ENCODE results near the gene AMH.

AMH gene

DNA sequence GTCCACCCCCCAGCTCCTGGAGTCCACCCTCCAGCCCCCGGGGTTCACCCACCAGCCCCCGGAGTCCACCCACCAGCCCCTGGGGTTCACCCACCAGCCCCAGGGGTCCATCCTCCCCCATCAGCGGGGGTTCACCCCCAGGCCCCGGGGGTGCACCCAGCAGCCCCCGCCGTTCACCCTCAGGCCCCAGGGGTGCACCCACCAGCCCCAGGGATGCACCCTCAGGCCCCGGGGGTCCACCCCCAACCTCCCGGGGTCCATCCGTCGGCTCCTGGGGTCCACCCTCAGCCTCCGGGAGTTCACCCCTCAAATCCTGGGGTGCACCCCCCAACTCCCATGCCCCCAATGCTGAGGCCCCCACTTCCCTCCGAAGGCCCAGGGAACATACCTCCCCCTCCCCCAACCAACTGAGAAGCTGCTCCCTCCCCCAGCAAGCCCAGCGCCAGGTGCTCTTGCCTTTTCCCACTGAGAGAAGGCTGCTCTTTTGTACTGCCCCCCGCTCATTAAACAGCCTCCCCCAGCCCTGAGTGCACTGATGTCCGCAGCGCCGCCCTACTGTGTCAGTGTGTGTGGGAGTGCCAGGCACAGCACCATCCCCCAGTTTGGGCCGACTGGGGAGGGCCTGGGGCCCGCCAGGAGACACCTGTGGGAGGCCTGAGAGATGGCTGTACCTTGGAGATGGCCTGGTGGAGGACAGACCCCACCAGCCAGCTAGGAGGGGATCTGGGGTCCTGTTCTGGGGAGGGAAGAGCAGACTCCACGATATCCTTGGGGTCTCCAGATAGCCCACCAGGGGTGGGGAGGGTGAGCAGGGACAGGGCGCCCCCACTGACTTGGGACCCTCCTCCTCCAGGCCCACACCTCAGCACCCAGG lies 750 bp upstream of the AMH start:
- DNase-seq (ENCODE audit: low read depth in 2 of 2) = no peak

DNA sequence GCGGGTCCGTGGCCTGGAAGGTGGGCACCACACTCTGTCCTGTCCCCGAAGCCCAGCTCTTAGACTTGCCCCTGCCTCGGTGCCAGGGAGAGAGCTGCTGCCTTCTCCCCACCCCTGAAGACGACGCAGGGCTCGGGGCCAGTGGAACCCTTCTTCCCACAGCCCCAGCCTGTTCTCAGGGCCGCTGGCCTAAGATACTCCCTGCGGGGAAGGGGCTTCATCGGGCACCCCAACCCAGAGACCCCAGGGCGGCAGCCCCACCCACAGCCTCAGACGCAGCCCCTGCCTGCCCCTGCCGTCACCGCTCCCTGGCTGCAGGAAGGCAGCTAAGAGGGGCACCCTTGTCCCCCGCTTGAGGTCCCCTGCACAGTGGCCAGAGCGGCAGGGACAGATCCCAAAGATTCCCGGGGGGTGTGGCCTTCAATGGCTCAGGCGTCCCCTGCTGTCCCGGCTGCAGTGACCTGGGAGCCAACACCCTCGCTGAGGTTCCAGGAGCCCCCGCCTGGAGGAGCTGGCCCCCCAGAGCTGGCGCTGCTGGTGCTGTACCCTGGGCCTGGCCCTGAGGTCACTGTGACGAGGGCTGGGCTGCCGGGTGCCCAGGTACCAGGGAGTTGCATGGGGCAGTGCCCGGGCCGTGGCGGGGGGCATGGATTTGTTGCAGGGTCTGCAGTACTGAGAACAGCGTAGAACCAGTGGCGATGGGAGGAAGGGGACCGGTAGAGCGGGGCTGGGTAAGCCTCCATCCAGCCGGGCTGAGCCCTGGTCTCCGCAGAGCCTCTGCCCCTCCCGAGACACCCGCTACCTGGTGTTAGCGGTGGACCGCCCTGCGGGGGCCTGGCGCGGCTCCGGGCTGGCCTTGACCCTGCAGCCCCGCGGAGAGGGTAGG lies 1.0 kb downstream of the AMH start:
- no peak for DNase-seq (ENCODE audit: low read depth in 2 of 2)

DNA sequence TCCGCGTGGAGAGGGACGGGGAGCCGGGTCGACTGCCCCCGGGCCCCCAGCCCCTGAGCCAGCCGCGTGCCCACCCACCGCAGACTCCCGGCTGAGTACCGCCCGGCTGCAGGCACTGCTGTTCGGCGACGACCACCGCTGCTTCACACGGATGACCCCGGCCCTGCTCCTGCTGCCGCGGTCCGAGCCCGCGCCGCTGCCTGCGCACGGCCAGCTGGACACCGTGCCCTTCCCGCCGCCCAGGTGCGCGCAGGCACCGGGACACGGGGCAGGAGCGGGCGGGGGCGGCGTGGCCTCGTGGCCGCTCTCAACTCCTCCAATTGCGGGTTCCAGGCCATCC lies 1.6 kb downstream of the AMH start:
- no peak for DNase-seq (ENCODE audit: low read depth in 2 of 2)

DNA sequence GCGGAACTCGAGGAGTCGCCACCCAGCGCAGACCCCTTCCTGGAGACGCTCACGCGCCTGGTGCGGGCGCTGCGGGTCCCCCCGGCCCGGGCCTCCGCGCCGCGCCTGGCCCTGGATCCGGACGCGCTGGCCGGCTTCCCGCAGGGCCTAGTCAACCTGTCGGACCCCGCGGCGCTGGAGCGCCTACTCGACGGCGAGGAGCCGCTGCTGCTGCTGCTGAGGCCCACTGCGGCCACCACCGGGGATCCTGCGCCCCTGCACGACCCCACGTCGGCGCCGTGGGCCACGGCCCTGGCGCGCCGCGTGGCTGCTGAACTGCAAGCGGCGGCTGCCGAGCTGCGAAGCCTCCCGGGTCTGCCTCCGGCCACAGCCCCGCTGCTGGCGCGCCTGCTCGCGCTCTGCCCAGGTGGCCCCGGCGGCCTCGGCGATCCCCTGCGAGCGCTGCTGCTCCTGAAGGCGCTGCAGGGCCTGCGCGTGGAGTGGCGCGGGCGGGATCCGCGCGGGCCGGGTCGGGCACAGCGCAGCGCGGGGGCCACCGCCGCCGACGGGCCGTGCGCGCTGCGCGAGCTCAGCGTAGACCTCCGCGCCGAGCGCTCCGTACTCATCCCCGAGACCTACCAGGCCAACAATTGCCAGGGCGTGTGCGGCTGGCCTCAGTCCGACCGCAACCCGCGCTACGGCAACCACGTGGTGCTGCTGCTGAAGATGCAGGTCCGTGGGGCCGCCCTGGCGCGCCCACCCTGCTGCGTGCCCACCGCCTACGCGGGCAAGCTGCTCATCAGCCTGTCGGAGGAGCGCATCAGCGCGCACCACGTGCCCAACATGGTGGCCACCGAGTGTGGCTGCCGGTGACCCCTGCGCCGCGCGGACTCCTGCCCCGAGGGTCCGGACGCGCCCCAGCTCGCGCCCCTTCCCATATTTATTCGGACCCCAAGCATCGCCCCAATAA lies 2.3 kb downstream of the AMH start:
- peak in 1 of 2 donors; percentile 50 for DNase-seq (ENCODE audit: low read depth in 2 of 2)

DNA sequence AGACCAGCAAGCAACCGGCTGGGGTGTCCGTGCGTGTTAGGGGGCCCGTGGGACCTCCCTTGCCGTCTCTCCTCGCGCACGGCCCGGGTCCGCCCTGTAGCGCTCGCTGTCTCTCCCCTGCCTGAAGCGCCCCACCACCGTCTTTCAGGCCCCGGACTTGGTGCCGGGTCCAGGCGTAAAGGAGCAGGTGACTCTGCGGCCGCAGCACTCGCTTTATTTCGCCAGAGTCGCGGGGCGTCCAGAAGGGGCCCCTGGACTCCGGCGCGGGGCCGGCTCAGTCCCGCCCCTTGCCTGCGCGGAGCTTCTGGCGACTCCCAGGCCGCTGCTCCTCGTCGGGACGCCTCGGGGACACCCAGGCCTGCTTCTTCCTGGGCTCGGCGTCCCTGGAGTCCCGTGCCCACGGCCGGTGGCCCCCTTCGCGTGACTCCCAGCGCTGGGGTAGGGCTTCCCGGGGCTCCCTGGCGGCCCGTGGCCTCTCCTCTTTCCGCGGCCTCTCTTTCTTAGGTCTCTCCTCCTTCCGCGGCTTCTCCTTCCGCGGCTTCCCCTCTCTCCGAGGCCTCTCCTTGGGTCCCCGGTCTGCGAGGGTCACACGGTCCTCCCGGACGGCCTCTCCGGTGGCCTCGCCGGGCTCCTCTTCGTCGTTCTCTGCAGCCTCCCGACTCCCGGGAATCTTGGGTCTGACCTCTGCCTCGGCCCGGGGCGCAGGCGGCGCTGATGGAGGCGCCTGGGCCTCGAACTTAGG lies 3.1 kb downstream of the AMH start:
- no peak for DNase-seq (ENCODE audit: low read depth in 2 of 2)

DNA sequence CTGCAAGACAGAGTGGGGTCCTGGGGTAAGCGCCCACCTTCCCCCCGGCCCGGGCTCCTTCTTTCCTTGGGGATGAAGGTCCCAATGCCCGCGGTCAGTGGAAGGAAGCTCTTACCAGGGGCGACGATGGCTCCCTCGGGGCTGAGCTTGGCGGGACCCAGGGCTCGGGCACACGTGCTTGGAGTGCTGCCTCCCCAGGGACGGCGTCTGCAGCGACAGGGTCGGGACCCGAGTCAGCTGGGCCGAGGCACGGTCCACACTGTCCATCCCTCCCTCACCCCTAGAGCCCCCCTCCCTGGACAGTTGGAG lies 3.6 kb downstream of the AMH start:
- no peak for DNase-seq (ENCODE audit: low read depth in 2 of 2)

DNA sequence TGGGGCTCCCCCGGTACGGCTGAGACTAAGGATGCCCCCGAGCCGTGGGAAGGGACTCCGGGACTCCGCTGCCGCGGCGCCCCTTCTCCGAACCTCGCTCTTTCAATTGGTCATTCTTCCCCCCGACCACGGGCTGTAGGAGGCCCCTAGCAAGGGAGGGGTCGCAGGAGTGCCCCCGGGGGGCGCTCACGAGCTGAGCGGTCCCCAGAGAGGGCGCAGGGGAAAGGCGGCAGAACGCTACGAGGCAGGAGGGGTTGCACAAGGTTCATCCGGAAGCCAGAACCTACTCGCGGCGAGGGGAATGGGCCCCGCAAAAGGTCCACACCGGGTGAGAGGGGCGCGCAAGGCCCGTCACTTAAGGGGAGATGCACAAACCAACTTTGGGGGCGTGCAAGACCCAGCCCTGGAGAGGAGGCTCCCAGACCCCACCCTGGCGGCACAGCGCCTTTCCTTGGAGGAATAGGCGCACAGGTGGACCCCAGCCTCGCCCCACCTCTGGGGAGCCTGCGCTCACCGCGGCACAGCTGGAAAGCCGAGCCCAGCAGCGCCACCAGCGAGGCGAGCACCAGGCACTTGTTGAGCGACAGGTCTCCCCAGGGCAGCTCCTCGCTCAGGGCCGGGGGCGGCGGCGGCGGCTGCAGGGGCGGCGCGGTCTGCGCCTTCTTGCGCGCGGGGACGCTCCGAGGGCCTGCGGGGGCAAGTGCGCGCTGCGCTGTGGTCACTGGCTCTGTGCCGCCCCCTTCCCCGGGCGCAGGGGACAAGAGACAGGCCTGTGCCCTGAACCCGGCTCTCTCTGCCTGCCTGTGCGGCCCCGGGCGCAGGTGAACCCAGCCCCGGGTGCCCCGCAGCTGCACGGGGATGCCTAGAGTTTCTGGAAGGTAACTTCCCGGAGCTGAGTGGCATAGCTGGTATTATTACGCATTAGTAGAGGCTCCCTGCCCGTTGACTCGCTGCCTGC lies 4.3 kb downstream of the AMH start:
- peak in 1 of 2 donors; percentile 64 for DNase-seq (ENCODE audit: low read depth in 2 of 2)

DNA sequence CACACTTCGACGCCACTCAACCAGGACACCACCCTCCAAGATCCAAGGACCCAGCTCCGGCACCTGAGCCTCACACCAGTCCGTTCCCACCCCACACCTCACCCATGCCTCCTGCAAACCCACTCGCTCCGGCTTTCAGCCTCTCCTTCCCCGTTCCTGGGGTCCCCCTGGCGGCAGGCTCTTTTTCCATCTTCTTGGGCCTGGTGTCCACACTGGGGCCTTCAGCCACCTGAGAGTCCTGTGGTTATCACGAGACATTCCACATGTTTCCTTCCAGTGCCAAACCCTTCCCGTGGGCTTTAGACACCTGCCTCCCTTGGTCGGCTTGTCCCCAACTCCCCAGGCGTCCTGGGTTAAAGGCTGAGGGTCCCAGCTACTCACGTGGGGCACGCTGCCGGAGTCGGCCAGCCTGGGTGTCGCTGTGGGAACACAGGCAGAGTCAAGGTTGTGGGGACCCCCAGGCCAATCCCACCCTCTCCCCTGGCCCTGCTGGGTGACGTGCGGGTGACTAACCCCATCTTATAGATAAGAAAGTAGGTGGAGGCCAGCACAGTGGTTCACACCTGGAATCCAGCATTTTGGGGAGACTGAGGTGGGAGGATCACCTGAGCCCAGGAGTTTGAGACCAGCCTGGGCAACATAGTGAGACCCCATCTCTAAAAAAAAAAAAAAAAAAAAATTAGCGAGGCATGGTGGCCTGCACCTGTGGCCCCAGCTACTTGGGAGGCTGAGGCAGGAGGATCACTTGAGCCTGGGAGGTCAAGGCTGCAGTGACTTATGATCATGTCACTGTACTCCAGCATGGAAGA lies 5.1 kb downstream of the AMH start:
- DNase-seq (ENCODE audit: low read depth in 2 of 2) = no peak

DNA sequence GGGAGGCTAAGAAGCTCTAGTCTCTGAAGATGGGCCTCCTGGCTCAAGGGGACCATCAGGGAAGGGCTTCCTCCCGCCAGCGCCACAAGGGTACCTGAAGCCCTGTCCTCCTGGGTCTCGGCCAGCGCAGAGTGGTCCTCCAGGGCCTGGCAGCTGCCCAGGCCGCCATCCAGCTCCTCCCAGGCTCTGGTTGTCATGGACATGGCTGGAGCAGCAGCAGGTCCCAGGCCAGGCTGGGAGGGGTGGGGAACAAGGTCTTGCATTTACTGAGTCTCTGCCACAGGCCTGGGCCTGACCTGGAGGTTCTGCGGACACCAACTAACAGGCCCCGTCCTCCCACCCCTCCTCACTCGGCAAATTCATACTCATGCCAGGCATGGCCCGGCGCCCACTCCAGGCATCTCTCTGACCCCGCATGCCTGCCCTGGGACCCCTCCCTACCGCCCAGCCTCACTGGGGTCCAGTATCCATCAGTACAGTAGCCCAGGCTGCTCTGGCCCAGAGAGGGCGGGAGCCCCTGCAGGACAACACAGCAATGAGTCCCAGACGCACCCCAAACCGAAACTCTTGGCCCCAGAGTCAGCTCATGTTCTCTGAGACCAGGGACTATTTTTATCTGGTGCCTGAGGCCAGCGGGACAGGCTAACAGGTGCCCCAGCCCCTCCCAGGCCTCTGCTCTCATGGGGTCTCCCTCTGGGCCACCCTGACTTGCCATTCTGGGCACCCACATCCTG lies 6.2 kb downstream of the AMH start:
- DNase-seq (ENCODE audit: low read depth in 2 of 2) = no peak

DNA sequence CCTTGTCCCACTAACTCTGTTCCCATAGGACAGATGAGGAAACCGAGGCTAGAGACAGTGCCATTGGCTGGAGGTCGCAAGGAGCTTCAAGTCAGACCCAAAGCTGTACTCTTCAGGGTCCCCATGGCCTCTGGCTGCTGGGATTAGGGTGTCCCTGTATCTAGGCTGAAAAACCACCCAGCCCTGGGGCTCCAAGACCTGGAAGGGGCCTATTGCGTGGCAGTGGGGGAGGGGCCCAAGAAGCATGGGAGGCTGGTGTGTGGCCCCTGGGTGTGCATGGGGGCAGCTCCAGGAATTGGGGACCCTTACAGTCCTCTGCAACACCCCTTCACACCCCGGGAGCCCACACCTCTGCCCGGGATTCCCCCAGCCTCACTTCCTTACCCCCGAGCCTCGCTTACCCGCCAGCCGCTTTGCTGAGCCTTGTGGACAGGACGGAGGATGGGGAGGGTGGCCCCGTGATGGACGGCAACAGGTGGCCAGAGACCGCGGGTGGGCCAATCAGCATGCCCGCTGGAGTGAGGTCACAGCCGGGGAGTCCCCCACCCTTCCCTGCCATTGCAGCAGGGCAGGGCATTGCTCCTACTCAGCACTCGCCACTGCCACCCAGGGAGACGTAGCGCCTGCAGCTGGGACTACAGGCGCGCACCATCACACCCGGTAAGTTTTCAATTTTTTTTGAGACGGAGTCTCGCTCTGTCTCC lies 7.0 kb downstream of the AMH start, which contains the start of gene JSRP1:
JSRP1 (minus strand) TSS at position 436 of the 704 bp plus-strand sequence. CDS start 1,103 bp downstream, outside the sequence.
- DNase-seq (ENCODE audit: low read depth in 2 of 2) = no peak

DNA sequence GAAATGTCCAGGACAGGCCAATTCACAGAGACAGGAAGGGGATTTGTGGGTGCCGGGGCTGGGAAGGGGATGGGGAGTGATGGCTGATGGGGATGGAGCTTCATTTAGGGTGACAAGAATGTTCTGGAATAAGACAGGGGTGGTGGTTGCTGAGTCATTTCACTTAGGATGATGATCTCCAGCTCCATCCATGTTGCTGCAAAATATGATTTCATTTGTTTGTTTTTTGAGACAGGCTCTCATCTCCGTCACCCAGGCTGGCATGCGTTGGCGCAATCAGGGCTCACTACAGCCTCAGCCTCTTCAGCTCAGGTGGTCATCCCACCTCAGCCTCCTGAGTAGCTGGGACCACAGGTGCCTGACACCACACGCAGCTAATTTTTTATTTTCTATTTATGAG lies 10.2 kb downstream of the AMH start:
- DNase-seq (ENCODE audit: low read depth in 2 of 2) = no peak

DNA sequence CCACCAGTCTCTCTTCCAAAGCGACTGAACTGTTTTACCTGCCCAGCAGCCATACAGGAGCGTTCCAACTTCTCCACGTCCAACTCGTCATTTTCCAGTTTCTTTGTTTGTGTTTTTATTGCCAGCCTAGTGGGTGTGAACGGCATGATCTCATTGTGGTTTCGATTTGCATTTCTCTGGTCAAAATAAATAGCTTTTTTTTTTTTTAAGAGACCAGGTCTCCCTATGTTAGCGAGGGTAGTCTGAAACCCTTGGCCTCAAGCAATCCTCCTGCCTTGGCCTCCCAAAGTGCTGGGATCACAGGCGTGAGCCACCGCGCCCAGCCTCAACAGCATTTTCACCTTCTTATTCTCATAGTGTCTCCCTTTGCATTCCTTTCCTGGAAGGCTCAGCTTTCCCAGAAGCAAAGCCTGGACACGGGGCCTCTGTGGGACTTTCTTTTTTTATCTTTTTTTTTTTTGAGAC lies 11.2 kb downstream of the AMH start:
- no peak for DNase-seq (ENCODE audit: low read depth in 2 of 2)

DNA sequence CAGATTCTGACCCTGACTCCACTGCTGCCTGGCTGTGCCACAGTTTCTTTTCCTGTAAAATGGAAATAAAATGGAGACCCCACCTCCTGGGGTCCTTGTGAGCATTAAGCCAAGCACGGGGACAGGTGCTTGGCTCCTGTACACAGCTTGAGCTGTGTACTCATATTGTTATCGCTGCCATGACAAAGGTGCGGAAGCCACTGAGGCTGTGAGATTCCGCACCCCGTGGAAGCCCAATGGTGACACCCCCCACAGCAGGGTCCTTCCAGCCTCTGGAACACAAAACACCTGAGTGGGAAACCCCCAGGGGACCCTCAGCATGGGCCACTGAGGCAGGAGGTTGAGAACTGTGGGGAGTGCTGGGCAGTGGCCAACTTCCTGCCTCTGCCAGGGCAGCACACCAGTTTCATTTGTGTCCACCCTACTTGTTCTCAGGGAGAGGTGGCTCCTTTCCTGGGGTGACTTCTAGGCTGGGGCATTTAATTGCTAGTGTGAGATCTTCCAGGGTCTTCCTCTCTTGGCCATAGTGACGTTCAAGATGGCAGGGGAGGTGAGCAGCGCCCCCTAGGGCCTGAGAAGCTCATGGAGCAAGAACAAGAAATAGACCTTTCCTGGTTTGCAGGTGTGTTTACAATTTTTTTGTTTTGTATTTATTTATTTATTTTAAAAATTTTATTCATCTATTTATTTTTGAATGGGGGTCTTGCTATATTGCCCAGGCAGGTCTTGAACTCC lies 12.5 kb downstream of the AMH start:
- DNase-seq (ENCODE audit: low read depth in 2 of 2) = no peak

DNA sequence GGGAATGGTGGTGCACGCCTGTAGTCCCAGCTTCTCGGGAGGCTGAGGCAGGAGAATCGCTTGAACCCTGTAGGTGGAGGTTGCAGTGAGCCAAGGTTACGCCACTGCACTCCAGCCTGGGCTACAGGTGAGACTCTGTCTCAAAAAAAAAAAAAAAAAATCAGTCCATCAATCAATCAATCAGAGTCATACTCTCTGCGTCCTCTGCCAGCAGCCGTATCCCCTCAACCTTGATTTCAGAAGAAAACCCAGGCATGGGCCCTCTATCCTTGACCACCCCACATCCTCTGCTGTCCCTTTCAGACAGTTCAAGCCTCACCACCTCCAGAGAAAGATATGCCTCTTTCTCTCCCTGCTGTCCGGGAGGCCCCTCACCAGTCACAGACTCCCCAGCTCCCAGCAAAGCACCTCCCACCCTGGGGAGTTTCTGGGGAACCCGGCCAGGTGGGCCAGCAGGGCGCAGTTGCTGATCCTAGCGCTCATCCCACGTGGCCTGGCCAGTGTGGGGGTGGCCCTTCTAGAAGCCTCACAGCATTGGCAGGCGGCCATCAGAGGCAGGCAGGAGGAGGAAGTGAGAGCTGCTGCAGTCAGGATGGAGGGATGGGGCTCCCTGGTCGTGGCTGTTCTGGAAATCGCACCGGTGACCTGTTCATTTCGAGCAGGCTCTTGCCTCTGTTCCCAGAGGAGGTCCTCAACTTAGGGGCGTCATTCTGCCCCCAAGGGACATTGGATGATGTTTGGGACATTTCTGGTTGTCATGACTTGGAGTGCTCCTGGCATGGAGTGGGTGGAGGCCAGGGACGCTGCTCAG lies 17.3 kb downstream of the AMH start:
- DNase-seq (ENCODE audit: low read depth in 2 of 2) = no peak

DNA sequence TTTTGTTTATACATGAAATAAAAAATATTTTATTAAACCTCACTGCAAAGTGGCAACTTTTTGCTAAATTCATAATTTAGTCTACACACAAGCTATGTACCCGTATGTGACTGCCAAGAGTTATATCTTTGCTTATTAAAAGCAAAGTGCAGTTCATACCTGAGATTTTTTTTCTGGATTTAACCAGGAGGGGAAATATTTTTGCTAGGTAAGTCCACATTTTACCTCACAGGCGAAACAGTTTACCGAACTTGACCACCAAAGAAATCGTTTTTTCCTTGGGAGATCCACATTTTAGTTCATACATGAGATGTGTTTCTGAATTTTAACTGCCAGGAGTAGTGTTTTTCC lies 19.3 kb downstream of the AMH start:
- DNase-seq (ENCODE audit: low read depth in 2 of 2) = no peak

DNA sequence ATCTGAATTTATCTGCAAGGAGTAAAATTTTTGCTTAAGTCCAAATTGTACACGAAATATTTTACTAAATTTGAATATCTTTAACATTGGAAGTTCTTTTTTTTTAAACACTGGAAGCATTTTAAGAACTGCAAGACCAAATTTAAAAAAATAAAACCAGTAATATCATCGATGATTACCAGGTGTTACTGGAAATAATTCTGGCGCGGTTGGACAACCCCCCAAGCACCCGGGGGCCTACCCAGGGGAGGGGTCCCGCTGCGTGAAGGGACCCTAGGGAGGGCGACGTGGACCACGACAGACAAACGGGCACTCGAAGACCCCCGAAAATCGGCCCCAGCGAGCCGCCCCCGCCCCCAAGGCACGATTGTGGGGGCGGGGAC lies 19.7 kb downstream of the AMH start:
- no peak for DNase-seq (ENCODE audit: low read depth in 2 of 2)

Measured in stimulated activated CD8-positive, alpha-beta memory T cell treated with anti-CD3 and anti-CD28 coated beads, Interleukin-7, amount 100 ng/mL, for 4 hours (primary cell).